Midbrain (tissue), 1 donor: ENCODE results near the gene PRSS38.

Experiments used
- DNase-seq: peaks from one replicate; lab custom pipeline; 2025; lab: John Stamatoyannopoulos, UW

Gene PRSS38

GRCh38 chr1:227779021-227779441 lies 36.4 kb upstream of the PRSS38 start:
- no peak for DNase-seq

GRCh38 chr1:227779685-227780084 lies 35.8 kb upstream of the PRSS38 start:
- no peak for DNase-seq

GRCh38 chr1:227780101-227781044 lies 35.1 kb upstream of the PRSS38 start:
- DNase-seq: no peak

- DNase-seq: no peak
Measured at GRCh38 chr1:227781314-227781930, 34.1 kb upstream of the PRSS38 start.

- DNase-seq: no peak
Measured at GRCh38 chr1:227782226-227782625, 33.2 kb upstream of the PRSS38 start.

GRCh38 chr1:227785094-227785804 lies 30.2 kb upstream of the PRSS38 start:
- DNase-seq: no peak

- DNase-seq: peak; percentile 1
Measured at GRCh38 chr1:227785805-227786671, 29.4 kb upstream of the PRSS38 start.

- no peak for DNase-seq
Measured at GRCh38 chr1:227786673-227787512, 28.6 kb upstream of the PRSS38 start.

- peak; percentile 33 for DNase-seq
Measured at GRCh38 chr1:227787513-227788270, 27.8 kb upstream of the PRSS38 start.

- DNase-seq: no peak
Measured at GRCh38 chr1:227788271-227789083, 27.0 kb upstream of the PRSS38 start.

GRCh38 chr1:227789084-227790033 lies 26.1 kb upstream of the PRSS38 start:
- DNase-seq: no peak

GRCh38 chr1:227790034-227790400 lies 25.5 kb upstream of the PRSS38 start:
- DNase-seq: no peak

GRCh38 chr1:227790868-227791267 lies 24.6 kb upstream of the PRSS38 start:
- no peak for DNase-seq

GRCh38 chr1:227791425-227792143 lies 23.9 kb upstream of the PRSS38 start:
- no peak for DNase-seq

GRCh38 chr1:227792216-227793078 lies 23.0 kb upstream of the PRSS38 start:
- DNase-seq: no peak
